Cardiac muscle cell (in vitro differentiated cells and primary cell): ENCODE data around the gene FAM76A. TPM values are rescaled to one million over a fixed set of nuclear protein-coding genes. Genes with fewer than 3 reads are reported as not detected.
A peak's percentile ranks its signal among the peaks of the same experiment; 100 is the strongest.

ENCODE experiments used
- DNase-seq, 2 donors: peaks; one replicate each; pipeline versions ENCODE4 v3.0.0 to v3.0.0-alpha.2; 2010 to 2017; ENCODE audit warnings: low read depth in 1 of 2, low spot score in 1 of 2
- H3K27ac ChIP-seq: fragments of 200-600 bp; sonication (generic); 2 replicates; pipeline ENCODE4 v1.5.1; 2016
- H3K27me3 ChIP-seq: fragments of 200-600 bp; sonication (generic); 2 replicates; pipeline ENCODE4 v1.6.0; 2016; ENCODE audit warnings: control low read depth
- H3K36me3 ChIP-seq: fragments of 200-600 bp; sonication (generic); 2 replicates; pipeline ENCODE4 v1.5.1; 2016; ENCODE audit warnings: control low read depth
- H3K4me1 ChIP-seq: fragments of 200-600 bp; sonication (generic); 2 replicates; pipeline ENCODE4 v1.8.1; 2017; ENCODE audit warnings: low read depth, mild to moderate bottlenecking, mixed run types
- H3K4me3 ChIP-seq: fragments of 200-600 bp; sonication (generic); 2 replicates; pipeline ENCODE4 v1.5.1; 2016; ENCODE audit warnings: mild to moderate bottlenecking
- H3K9me3 ChIP-seq: fragments of 200-600 bp; sonication (generic); 2 replicates; pipeline ENCODE4 v1.5.1; 2017; ENCODE audit warnings: low read depth, mild to moderate bottlenecking, control low read depth
- polyA plus RNA-seq: library from polyadenylated mRNA; unstranded; fragments of >200 nt; fragmentation: Nextera tagmentation; extraction: Ambion mirVana; gene quantifications from 2 replicates; pipeline ENCODE4 v1.2.1, GENCODE V29; 2016
- total RNA-seq: library from RNA; depleted of rRNA; stranded (reverse); fragments of >200 nt; gene quantifications from 2 replicates; pipeline ENCODE4 v1.2.3, GENCODE V29; 2016
- TF ChIP-seq, protein P1 (sequence below): IDR thresholded peaks from 2 replicates; pipeline ENCODE4 v1.5.1; 2012; ENCODE audit warnings: low read depth, mild to moderate bottlenecking, low read length

Gene FAM76A
- total and polyA plus RNA-seq, 2 experiments from 2014 or later, result 3.5 to 13.4 TPM

DNA sequence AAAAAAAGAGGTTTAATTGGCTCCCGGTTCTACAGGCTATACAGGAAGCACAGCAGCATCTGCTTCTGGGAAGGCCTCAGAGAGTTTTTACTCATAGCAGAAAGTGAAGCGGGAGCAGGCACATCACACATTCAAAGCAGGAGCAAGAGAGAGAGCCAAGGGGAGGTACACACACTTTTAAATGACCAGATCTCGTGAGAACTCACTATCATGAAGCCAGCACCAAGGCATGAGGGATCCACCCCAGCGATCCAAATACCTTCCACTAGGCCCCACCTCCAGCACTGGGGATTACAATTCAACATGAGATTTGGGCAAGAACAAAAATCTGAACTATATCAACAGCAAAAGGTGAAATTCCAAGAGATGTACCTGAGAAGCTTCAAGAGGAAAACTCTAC lies 20.8 kb upstream of the FAM76A start:
- no peak overlapping the region for H3K4me3 ChIP-seq
- no peaks in the 10 kb centered on the region for H3K27me3 ChIP-seq
- no peaks in the 10 kb centered on the region for H3K4me1 ChIP-seq
- no peak for DNase-seq
- H3K36me3 ChIP-seq, result no peaks in the 10 kb centered on the region
- H3K9me3 ChIP-seq, result no peaks in the 10 kb centered on the region
- H3K27ac ChIP-seq, result no peak overlapping the region
- TF ChIP-seq, protein P1, sequence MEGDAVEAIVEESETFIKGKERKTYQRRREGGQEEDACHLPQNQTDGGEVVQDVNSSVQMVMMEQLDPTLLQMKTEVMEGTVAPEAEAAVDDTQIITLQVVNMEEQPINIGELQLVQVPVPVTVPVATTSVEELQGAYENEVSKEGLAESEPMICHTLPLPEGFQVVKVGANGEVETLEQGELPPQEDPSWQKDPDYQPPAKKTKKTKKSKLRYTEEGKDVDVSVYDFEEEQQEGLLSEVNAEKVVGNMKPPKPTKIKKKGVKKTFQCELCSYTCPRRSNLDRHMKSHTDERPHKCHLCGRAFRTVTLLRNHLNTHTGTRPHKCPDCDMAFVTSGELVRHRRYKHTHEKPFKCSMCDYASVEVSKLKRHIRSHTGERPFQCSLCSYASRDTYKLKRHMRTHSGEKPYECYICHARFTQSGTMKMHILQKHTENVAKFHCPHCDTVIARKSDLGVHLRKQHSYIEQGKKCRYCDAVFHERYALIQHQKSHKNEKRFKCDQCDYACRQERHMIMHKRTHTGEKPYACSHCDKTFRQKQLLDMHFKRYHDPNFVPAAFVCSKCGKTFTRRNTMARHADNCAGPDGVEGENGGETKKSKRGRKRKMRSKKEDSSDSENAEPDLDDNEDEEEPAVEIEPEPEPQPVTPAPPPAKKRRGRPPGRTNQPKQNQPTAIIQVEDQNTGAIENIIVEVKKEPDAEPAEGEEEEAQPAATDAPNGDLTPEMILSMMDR, result no peak

DNA sequence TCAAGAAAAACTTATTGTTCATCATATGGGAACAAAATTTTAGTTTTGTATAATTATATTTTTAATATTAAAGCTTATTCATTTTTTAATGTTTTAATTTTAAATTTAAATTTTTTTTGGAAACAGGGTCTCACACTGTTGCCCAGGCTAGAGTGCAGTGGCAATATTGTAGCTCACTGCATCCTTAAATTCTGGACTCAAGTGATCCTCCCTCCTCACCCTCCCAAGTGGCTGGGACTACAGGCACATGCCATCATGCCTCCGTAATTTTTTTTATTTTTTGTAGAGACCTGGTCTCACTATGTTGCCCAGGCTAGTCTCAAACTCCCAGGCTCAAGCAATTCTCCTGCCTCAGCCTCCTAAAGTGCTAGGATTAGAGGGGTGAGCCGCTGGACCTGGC lies 20.2 kb upstream of the FAM76A start:
- Histone ChIP-seq H3K36me3 (no peaks in the 10 kb centered on the region), H3K9me3 (no peaks in the 10 kb centered on the region), H3K4me3 (no peak overlapping the region), H3K27ac (no peak overlapping the region), H3K27me3 (no peaks in the 10 kb centered on the region), H3K4me1 (no peaks in the 10 kb centered on the region)
- no peak for DNase-seq
- TF ChIP-seq, protein P1, result no peak

DNA sequence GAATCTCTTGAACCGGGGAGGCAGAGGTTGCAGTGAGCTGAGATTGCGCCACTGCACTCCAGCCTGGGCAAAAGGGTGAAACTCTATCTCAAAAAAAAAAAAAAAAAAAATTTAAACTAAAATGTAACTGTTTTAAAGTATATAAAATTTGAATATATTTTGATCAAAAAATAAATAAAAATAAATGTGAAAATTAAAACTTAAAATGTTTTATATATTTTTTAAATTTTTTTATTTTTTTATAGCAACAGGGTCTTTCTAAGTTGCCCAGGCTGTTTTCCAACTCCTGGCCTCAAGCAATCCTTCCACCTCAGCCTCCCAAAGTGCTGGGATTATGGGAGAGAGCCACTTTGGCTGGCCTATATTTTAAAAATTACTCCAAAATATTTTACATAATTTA lies 15.2 kb upstream of the FAM76A start:
- peaks cover 9% of the 10 kb centered on the region for H3K4me1 ChIP-seq
- DNase-seq, result no peak
- no peak overlapping the region for H3K27ac ChIP-seq
- H3K27me3 ChIP-seq, result no peaks in the 10 kb centered on the region
- no peaks in the 10 kb centered on the region for H3K36me3 ChIP-seq
- TF ChIP-seq, protein P1, result no peak
- no peak overlapping the region for H3K4me3 ChIP-seq
- H3K9me3 ChIP-seq, result no peaks in the 10 kb centered on the region

DNA sequence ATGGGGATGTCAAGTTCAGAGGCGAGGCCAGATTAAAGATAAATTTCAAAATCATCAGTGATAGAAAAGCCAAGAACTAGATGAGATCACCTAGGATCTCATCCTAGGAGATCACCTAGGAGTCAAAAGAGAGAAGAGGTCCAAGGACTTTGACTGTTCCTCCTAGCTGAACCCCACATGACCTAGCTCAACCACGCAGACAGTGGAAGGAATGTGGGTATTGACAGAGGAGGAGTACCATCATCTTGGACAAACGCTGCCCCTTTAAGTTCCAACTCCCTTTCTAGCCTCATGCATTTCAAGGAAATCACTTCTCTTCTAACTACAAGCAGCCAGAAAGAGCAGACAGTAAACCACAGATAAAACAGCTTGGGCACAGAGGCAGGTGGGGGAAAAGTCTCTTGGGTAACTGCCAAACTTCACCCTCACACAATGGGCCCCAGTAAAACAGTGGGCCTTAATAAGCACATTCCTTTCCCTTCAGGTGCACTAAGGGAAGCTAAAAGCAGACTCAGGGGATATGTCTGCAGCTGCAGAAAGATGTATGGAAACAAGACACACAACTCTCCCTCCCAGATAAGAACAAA lies 12.5 kb upstream of the FAM76A start:
- Histone ChIP-seq H3K27me3 (no peaks in the 10 kb centered on the region), H3K36me3 (no peaks in the 10 kb centered on the region), H3K4me3 (no peak overlapping the region), H3K4me1 (peaks cover 9% of the 10 kb centered on the region), H3K9me3 (no peaks in the 10 kb centered on the region), H3K27ac (peak overlapping the region; percentile 46)
- TF ChIP-seq, protein P1, result no peak
- peak in 1 of 2 donors; percentile 0 for DNase-seq

DNA sequence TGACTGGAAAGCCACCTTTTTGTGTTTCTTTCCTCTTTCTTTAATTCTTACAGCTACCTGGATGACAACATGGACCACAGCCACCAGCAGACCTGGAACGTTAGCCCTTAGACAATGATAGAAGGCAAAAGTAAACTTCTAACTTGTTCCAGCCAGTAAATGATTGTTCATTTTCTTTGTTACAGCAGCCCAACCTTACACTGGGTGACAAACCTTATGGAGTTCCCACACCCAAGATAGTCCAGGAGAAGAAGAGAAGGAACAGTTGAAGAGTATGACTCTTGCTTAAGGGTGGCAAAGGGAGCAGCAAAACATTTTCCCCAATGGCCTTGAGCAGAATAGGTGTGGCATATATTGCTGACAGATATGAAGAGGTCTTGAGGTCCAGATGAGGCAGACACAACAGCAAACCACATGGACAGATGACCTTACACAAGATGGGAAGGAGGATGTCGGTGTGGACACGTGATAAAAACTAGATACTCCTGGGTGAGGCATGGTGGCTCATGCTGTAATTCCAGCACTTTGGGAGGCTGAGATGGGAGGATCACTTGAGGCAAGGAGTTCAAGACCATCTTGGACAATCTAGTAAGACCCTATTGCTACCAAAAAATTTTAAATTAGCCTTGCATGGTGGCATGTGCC lies 11.8 kb upstream of the FAM76A start:
- Histone ChIP-seq H3K9me3 (no peaks in the 10 kb centered on the region), H3K36me3 (no peaks in the 10 kb centered on the region), H3K4me1 (peaks cover 9% of the 10 kb centered on the region), H3K27ac (peak overlapping the region; percentile 46), H3K27me3 (no peaks in the 10 kb centered on the region), H3K4me3 (no peak overlapping the region)
- TF ChIP-seq, protein P1, result no peak
- no peak for DNase-seq
